ENCODE data around the gene TK1. TPM values are rescaled to one million over a fixed set of nuclear protein-coding genes. Genes with fewer than 3 reads are reported as not detected.

TK1 gene
- total RNA-seq, 6 experiments from 2014 or later = 75.8 to 145 (median 136) TPM

GRCh38 chr17:78170692-78171590 is 15.9 kb downstream of the TK1 start:
- Mint-ChIP-seq H3K4me3 (no peak overlapping the region), H3K27me3 (ENCODE audit: insufficient read depth) (peaks cover 2% of the 10 kb centered on the region; the same call in 1 of the 2 replicates), H3K36me3 (ENCODE audit: low read depth) (no peaks in the 10 kb centered on the region; the same call in 1 of the 2 replicates), H3K27ac (no peak overlapping the region), H3K9me3 (no peaks in the 10 kb centered on the region), H3K4me1 (ENCODE audit: low read depth) (peaks cover 12% of the 10 kb centered on the region)
- no peak for TF ChIP-seq CTCF (IDR thresholded peaks at IDR 0.05)
- DNase-seq = no peak

- Mint-ChIP-seq H3K9me3 (no peaks in the 10 kb centered on the region), H3K36me3 (ENCODE audit: low read depth) (no peaks in the 10 kb centered on the region; the same call in 1 of the 2 replicates), H3K27ac (0 out of 2 replicates have a peak overlapping the region, but pooled peaks have one; percentile 26), H3K4me3 (peak overlapping the region; percentile 83), H3K4me1 (ENCODE audit: low read depth) (peaks cover 12% of the 10 kb centered on the region), H3K27me3 (ENCODE audit: insufficient read depth) (peaks cover under 1% of the 10 kb centered on the region; the same call in 1 of the 2 replicates)
- peak; percentile 52 for DNase-seq
- TF ChIP-seq CTCF (IDR thresholded peaks at IDR 0.05) = no peak
These were observed 17.7 kb downstream of the TK1 start for GRCh38 chr17:78168903-78169793.

- no peak for TF ChIP-seq CTCF (IDR thresholded peaks at IDR 0.05)
- Mint-ChIP-seq H3K36me3 (ENCODE audit: low read depth) (no peaks in the 10 kb centered on the region), H3K9me3 (no peaks in the 10 kb centered on the region), H3K4me1 (ENCODE audit: low read depth) (peaks cover 12% of the 10 kb centered on the region), H3K4me3 (peak within 1 kb of the TSS; percentile 83), H3K27me3 (ENCODE audit: insufficient read depth) (peaks cover 4% of the 10 kb centered on the region), H3K27ac (0 out of 2 replicates have a peak within 1 kb of the TSS, but pooled peaks have one; percentile 26)
- peak; percentile 15 for DNase-seq
These were observed 18.5 kb downstream of the TK1 start, which contains the start of gene SYNGR2 for GRCh38 chr17:78168242-78168902. TSS of gene SYNGR2 (plus strand) at chr17:78168581. CDS start at chr17:78168617, 36 bp downstream.

GRCh38 chr17:78166416-78166815 is 20.4 kb downstream of the TK1 start:
- no peak for TF ChIP-seq CTCF (IDR thresholded peaks at IDR 0.05)
- Mint-ChIP-seq H3K4me3 (no peak overlapping the region), H3K36me3 (ENCODE audit: low read depth) (no peaks in the 10 kb centered on the region), H3K4me1 (ENCODE audit: low read depth) (no peaks in the 10 kb centered on the region), H3K27me3 (ENCODE audit: insufficient read depth) (peaks cover 4% of the 10 kb centered on the region), H3K9me3 (no peaks in the 10 kb centered on the region), H3K27ac (no peak overlapping the region)
- no peak for DNase-seq

All from HFFc6 (cell line).